Lower lobe of right lung (tissue), 2 donors: ENCODE results near the gene ALDH1L1. TPM values are rescaled to one million over a fixed set of nuclear protein-coding genes. Genes with fewer than 3 reads are reported as not detected.
A peak's percentile ranks its signal among the peaks of the same experiment; 100 is the strongest.

Experiments
- ATAC-seq, 2 donors: fragments of 200-7000 bp; cut with Tn5 transposase; one replicate each; pipeline ENCODE4 v1.9.1; 2020 to 2022; ENCODE audit warnings: mild to moderate bottlenecking in 2 of 2, moderate library complexity in 2 of 2
- DNase-seq: peaks from one replicate; pipeline ENCODE4 v3.0.0-alpha.2; 2020
- H3K27ac ChIP-seq: fragments of 200-600 bp; one replicate; pipeline ENCODE4 v1.8.0; 2022
- H3K27me3 ChIP-seq: fragments of 200-600 bp; one replicate; pipeline ENCODE4 v1.8.0; 2022; ENCODE audit warnings: low read depth
- H3K36me3 ChIP-seq: fragments of 200-600 bp; one replicate; pipeline ENCODE4 v1.8.0; 2022; ENCODE audit warnings: mild to moderate bottlenecking
- H3K4me1 ChIP-seq: fragments of 200-600 bp; one replicate; pipeline ENCODE4 v1.8.0; 2022
- H3K4me3 ChIP-seq: fragments of 200-600 bp; one replicate; pipeline ENCODE4 v1.8.0; 2022; ENCODE audit warnings: mild to moderate bottlenecking
- H3K9me3 ChIP-seq: fragments of 200-600 bp; one replicate; pipeline ENCODE4 v1.8.0; 2022
- CTCF ChIP-seq: fragments of 200-600 bp; IDR thresholded peaks from one replicate; pipeline ENCODE4 v1.8.0; 2022; ENCODE audit warnings: antibody characterized with exemption, mild to moderate bottlenecking
- intact Hi-C: fragments of 100-400 bp; cut with DNase I; formaldehyde crosslinking; loops from one replicate; pipeline ENCODE4 v1.11.0; 2022
- total RNA-seq: library from RNA; stranded (reverse); fragmentation: NEBNext Ultra II Directional; extraction: Animal tissue kit (Norgen Biotek cat#: 25700); gene quantifications from one replicate; pipeline ENCODE4 v1.2.1, GENCODE V29; 2021
- donor health status: DM: no; HTN: yes; CAD: no; lungs with severe emphysema.

ALDH1L1 gene
- total RNA-seq, 1 donor from 2014 or later: 2.8 TPM

- no peak for DNase-seq
- no peaks in the 10 kb centered on the region for H3K36me3 ChIP-seq
- peak overlapping the region; percentile 71 for H3K27ac ChIP-seq
- intact Hi-C loops: no loop called here
- ATAC-seq: no peak
- H3K27me3 ChIP-seq: peaks cover 35% of the 10 kb centered on the region
- TF ChIP-seq CTCF: no peak
- H3K4me3 ChIP-seq: no peak overlapping the region
- H3K9me3 ChIP-seq: no peaks in the 10 kb centered on the region
- peaks cover 18% of the 10 kb centered on the region for H3K4me1 ChIP-seq
Measured at GRCh38 chr3:126212250-126212619, 31.8 kb upstream of the ALDH1L1 start.

- H3K27ac ChIP-seq: no peak overlapping the region
- no peaks in the 10 kb centered on the region for H3K36me3 ChIP-seq
- peaks cover 35% of the 10 kb centered on the region for H3K27me3 ChIP-seq
- ATAC-seq (no peak), DNase-seq (no peak)
- no peak overlapping the region for H3K4me3 ChIP-seq
- peaks cover 18% of the 10 kb centered on the region for H3K4me1 ChIP-seq
- H3K9me3 ChIP-seq: no peaks in the 10 kb centered on the region
- intact Hi-C loops: no loop called here
- no peak for TF ChIP-seq CTCF
Measured at GRCh38 chr3:126211569-126211968, 31.2 kb upstream of the ALDH1L1 start.

- H3K27me3 ChIP-seq: peaks cover 27% of the 10 kb centered on the region
- intact Hi-C loops: no loop called here
- no peak for TF ChIP-seq CTCF
Measured at GRCh38 chr3:126210606-126211005, 30.2 kb upstream of the ALDH1L1 start.

GRCh38 chr3:126209741-126210140, 29.4 kb upstream of the ALDH1L1 start:
- peaks cover 18% of the 10 kb centered on the region for H3K4me1 ChIP-seq
- no peaks in the 10 kb centered on the region for H3K36me3 ChIP-seq
- DNase-seq (no peak), ATAC-seq (no peak)
- H3K27me3 ChIP-seq: peaks cover 18% of the 10 kb centered on the region
- intact Hi-C loops: no loop called here
- no peak overlapping the region for H3K27ac ChIP-seq
- TF ChIP-seq CTCF: no peak
- H3K9me3 ChIP-seq: no peaks in the 10 kb centered on the region
- no peak overlapping the region for H3K4me3 ChIP-seq

More at GRCh38 chr3:126210606-126211005, 30.2 kb upstream of the ALDH1L1 start:
- Histone ChIP-seq H3K4me3 (no peak overlapping the region), H3K9me3 (no peaks in the 10 kb centered on the region), H3K36me3 (no peaks in the 10 kb centered on the region), H3K27ac (no peak overlapping the region), H3K4me1 (peaks cover 18% of the 10 kb centered on the region)
- no peak for ATAC-seq
- DNase-seq: no peak

GRCh38 chr3:126208606-126209256, 28.3 kb upstream of the ALDH1L1 start:
- H3K27ac ChIP-seq: no peak overlapping the region
- no peaks in the 10 kb centered on the region for H3K9me3 ChIP-seq
- intact Hi-C loops: no loop called here
- peaks cover 14% of the 10 kb centered on the region for H3K4me1 ChIP-seq
- no peaks in the 10 kb centered on the region for H3K36me3 ChIP-seq
- H3K27me3 ChIP-seq: peaks cover 10% of the 10 kb centered on the region
- no peak for TF ChIP-seq CTCF
- H3K4me3 ChIP-seq: no peak overlapping the region
- DNase-seq: peak; percentile 78
- peak; percentile 23 to 40 for ATAC-seq
